SK-N-SH (cell line): ENCODE measurements around the gene ITM2C.

ENCODE experiments used
- CTCF ChIP-seq: fragments of 200-600 bp; sonication (generic); IDR thresholded peaks from 2 replicates; pipeline ENCODE4 v1.6.1; 2017; ENCODE audit warnings: antibody characterized with exemption, mild to moderate bottlenecking, moderate library complexity
- EP300 ChIP-seq, 2 experiments: IDR thresholded peaks; 2 replicates each; pipeline versions ENCODE4 v1.4.0 to v1.6.1; 2012; ENCODE audit warnings: borderline replicate concordance in 1 of 2, low read depth in 1 of 2, low read length in 1 of 2
- EZH2phosphoT487 ChIP-seq: fragments of 200-600 bp; sonication (generic); IDR thresholded peaks from 2 replicates; pipeline ENCODE4 v1.6.1; 2017; ENCODE audit warnings: low read depth, mixed run types, mild to moderate bottlenecking, antibody characterized with exemption, moderate library complexity, borderline replicate concordance
- FOSL2 ChIP-seq: IDR thresholded peaks from 2 replicates; pipeline ENCODE4 v1.4.0; 2012; ENCODE audit warnings: low read depth, mild to moderate bottlenecking, moderate library complexity, borderline replicate concordance
- MAX ChIP-seq: IDR thresholded peaks from 2 replicates; pipeline ENCODE4 v1.4.0; 2012; ENCODE audit warnings: low read depth
- MXI1 ChIP-seq: IDR thresholded peaks from 2 replicates; pipeline ENCODE4 v1.6.1; 2012; ENCODE audit warnings: mild to moderate bottlenecking, low read depth, low read length, improper control_type of control experiment
- NFIC ChIP-seq: IDR thresholded peaks from 2 replicates; pipeline ENCODE4 v1.4.0; 2012; ENCODE audit warnings: borderline replicate concordance
- RAD21 ChIP-seq: IDR thresholded peaks from 2 replicates; pipeline ENCODE4 v1.6.1; 2012; ENCODE audit warnings: mild to moderate bottlenecking, low read length
- RCOR1 ChIP-seq: fragments of 150-350 bp; IDR thresholded peaks from 2 replicates; pipeline ENCODE4 v1.6.1; 2017; ENCODE audit warnings: antibody characterized with exemption, low read length
- RFX5 ChIP-seq: IDR thresholded peaks from 2 replicates; pipeline ENCODE4 v1.6.1; 2012; ENCODE audit warnings: mild to moderate bottlenecking, improper control_type of control experiment, low read length
- RXRA ChIP-seq: IDR thresholded peaks from 2 replicates; pipeline ENCODE4 v1.4.0; 2012; ENCODE audit warnings: low read depth, mild to moderate bottlenecking, borderline replicate concordance
- SIN3A ChIP-seq: IDR thresholded peaks from 2 replicates; pipeline ENCODE4 v1.6.1; 2012; ENCODE audit warnings: low read depth, mild to moderate bottlenecking, low read length, moderate library complexity, borderline replicate concordance
- TAF1 ChIP-seq: IDR thresholded peaks from 2 replicates; pipeline ENCODE4 v1.6.1; 2012; ENCODE audit warnings: low read depth, mild to moderate bottlenecking, low read length, moderate library complexity, borderline replicate concordance
- ZBTB33 ChIP-seq: IDR thresholded peaks from 2 replicates; pipeline ENCODE4 v1.4.0; 2012; ENCODE audit warnings: low read depth, borderline replicate concordance

- TF ChIP-seq RXRA (no peak), RFX5 (no peak), RAD21 (no peak), CTCF (no peak), RCOR1 (no peak), EZH2phosphoT487 (no peak), MAX (no peak), SIN3A (no peak), NFIC (no peak), ZBTB33 (no peak), EP300 (IDR thresholded peaks at IDR 0.05; ENCODE audit: borderline replicate concordance in 1 of 2, low read depth in 1 of 2, low read length in 1 of 2) (no peak), FOSL2 (no peak), MXI1 (no peak), TAF1 (no peak)
These were observed 42.7 kb upstream of the ITM2C start for GRCh38 chr2:230821991-230822520.
